AG10803 (cell line): ENCODE measurements around the gene CCDC88C.

Experiments
- DNase-seq: peaks from one replicate; pipeline ENCODE4 v3.0.0; 2010; ENCODE audit warnings: low read depth
- H3K4me3 ChIP-seq: 2 replicates; pipeline ENCODE4 v1.5.1; 2011; ENCODE audit warnings: mild to moderate bottlenecking, low read length, control low read depth
- CTCF ChIP-seq: conservative IDR thresholded peaks from 2 replicates; pipeline ENCODE4 v1.5.1; 2011; ENCODE audit warnings: mild to moderate bottlenecking, low read length, control low read depth, inconsistent platforms

CCDC88C gene

GRCh38 chr14:91324606-91325575, 92.7 kb downstream of the CCDC88C start:
- DNase-seq = no peak
- no peak for TF ChIP-seq CTCF
- H3K4me3 ChIP-seq = no peak overlapping the region

GRCh38 chr14:91323671-91324605, 93.7 kb downstream of the CCDC88C start:
- DNase-seq = peak; percentile 60
- peak; percentile 95 for TF ChIP-seq CTCF
- H3K4me3 ChIP-seq = peak overlapping the region; percentile 55

DNA sequence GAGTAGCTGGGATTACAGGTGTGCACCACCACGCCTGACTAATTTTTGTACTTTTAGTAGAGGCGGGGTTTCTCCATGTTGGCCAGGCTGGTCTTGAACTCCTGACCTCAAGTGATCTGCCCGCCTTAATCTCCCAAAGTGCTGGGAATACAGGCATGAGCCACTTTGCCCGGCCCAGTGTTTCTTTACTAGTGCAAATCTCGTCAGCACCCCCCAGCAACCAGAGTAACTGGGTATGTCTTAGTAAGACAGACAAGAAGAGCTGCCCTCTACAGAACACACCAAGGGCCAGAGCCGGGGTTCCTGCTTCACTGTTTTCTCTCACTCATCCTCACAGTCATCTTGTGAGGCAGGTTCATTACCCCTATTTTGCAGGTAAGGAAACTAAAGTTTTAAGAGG, 94.6 kb downstream of the CCDC88C start:
- no peak overlapping the region for H3K4me3 ChIP-seq
- no peak for DNase-seq
- no peak for TF ChIP-seq CTCF

GRCh38 chr14:91322623-91323022, 95.0 kb downstream of the CCDC88C start:
- DNase-seq = no peak
- TF ChIP-seq CTCF = no peak
- H3K4me3 ChIP-seq = no peak overlapping the region

DNA sequence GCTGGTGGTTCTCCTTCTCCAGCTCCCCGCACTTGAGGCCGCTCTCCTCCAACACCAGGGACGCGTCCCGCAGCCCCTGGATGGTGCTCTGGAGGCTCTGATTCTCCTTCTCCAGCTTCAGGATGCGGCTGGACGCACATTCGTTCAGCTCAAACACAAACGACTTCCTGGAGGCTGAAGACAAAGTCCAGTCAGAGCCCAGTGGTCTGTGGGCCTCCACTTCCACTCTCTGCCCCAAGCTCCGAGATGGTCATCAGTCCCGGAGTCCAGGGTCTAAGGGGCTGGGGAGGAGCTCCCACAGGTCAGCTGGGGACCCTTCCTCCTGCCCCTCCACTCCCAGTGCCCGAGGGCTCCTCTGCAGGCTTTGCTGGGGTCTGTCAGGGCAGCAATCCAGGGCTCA, 96.5 kb downstream of the CCDC88C start:
- no peak for TF ChIP-seq CTCF
- DNase-seq = no peak

DNA sequence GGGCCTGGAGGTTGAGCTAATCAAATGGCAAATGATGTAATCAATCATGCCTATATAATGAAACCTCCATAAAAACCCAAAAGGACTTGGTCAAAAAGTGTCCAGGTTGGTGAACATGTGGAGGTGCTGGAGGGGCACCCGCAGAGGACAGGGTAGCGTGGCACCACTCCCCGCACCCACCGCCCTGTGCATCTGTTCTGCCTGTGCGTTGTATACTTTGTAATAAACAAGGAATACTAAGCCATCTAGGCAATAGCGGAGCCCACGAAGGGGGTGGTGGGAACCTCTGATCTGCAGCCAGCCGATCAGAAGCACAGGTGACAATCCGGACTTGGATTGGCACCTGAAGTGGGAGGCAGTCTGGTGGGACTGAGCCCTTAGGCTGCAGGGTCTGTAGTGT, 97.4 kb downstream of the CCDC88C start:
- no peak overlapping the region for H3K4me3 ChIP-seq
- no peak for TF ChIP-seq CTCF
- DNase-seq = no peak

More for the DNA sequence above, 96.5 kb downstream of the CCDC88C start:
- no peak overlapping the region for H3K4me3 ChIP-seq
